Measurements from ENCODE around the gene TNRC6B.

- TF ChIP-seq, protein P1, sequence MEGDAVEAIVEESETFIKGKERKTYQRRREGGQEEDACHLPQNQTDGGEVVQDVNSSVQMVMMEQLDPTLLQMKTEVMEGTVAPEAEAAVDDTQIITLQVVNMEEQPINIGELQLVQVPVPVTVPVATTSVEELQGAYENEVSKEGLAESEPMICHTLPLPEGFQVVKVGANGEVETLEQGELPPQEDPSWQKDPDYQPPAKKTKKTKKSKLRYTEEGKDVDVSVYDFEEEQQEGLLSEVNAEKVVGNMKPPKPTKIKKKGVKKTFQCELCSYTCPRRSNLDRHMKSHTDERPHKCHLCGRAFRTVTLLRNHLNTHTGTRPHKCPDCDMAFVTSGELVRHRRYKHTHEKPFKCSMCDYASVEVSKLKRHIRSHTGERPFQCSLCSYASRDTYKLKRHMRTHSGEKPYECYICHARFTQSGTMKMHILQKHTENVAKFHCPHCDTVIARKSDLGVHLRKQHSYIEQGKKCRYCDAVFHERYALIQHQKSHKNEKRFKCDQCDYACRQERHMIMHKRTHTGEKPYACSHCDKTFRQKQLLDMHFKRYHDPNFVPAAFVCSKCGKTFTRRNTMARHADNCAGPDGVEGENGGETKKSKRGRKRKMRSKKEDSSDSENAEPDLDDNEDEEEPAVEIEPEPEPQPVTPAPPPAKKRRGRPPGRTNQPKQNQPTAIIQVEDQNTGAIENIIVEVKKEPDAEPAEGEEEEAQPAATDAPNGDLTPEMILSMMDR (conservative IDR thresholded peaks at IDR 0.05; ENCODE audit: low read depth, low read length), result no peak
- no peak for TF ChIP-seq EZH2 (IDR thresholded peaks at IDR 0.05; ENCODE audit: borderline replicate concordance, low read depth, low read length, poor library complexity, severe bottlenecking)
Observed at GRCh38 chr22:40313007-40313406, 135.3 kb downstream of the TNRC6B start.
